Smooth muscle cell of the brain vasculature (primary cell): ENCODE results near the gene APOL4.
A peak's percentile ranks its signal among the peaks of the same experiment; 100 is the strongest.
"Not testable (repeated sequence)": the region's sequence is repeated elsewhere in the genome, so short reads cannot be mapped to it uniquely, and the experiment has no call there.

Source experiments
- DNase-seq: peaks from one replicate; pipeline ENCODE4 v3.0.0-alpha.2; 2012; ENCODE audit warnings: low read depth, low spot score

Gene APOL4

DNA sequence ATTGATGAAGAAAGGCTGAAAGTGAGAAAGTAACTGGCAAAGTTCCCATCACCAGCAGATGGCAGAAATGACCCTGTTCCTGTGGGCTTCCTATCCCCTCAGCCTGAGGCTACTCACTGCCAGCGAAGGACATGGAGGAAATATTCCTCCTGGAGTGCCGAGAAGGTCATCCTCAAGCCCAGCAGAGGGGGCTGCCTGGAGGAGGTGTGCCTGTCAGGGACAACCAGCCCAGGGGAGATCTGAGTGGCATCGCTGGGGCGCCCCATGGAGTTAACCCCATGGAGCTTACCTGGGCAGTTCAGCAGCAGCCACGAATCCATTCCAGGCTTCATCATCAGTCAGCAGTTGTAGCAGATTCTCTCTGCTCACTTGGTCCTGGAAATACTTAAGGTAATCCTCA lies 29.4 kb upstream of the APOL4 start:
- not testable (repeated sequence) for DNase-seq

DNA sequence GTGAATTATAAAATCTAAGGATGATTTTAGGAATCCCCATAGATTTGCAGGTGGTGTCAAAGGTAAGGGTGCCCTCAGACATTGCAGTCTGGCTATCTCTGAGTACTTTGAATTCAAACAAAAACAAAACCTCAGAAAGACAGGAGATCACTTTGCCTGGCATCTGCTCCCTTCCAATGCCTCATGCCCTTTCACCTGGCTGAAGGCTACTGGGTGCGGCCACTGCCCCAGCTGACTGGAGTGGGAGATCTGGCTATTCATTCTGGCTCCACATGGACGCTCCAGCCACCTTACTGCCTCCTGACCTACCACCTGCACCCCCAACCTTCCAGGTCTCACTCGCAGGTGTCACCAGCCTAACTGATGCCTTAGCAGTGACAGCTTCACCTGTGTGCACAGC lies 28.0 kb upstream of the APOL4 start:
- not testable (repeated sequence) for DNase-seq

DNA sequence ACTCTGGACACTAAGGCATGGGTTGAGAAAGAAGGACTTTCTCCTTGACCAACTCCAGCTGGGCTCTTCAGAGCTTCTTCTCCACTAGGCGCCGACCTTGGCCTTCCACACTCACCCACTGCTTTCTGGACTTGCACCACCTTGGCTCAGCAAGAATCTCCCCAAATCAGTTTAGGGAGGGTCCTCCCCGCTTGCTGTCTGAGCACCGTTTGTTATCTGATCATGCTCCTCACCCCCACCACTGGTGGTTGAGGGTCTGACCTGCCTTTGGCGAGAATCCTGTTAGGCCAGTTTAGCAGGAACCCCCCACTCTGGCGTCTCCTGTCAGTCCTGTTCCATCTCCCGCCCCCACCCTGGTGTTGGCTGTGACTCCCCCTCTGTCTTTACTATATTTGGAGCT lies 27.3 kb upstream of the APOL4 start:
- DNase-seq = no peak

DNA sequence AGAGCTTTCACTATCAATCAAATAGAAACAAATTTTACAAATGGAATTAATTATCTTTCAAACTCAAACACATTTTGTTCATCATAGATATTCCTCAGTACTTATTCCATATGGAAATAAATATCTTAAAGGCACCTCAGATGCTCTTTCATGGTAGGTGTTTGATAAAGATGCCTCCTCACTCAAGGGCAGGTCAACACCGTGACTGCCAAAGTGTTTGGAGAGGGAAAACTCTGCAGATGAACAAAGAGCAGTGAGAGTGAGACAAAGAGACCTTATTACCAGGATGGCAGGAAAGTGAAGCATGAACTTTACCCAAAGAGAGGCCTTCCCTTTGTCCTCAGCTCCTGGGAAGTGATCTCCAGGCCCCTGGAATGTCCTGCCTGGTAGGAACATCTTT lies 26.8 kb upstream of the APOL4 start:
- not testable (repeated sequence) for DNase-seq

GRCh38 chr22:36227806-36228205 lies 26.2 kb upstream of the APOL4 start:
- DNase-seq = no peak

DNA sequence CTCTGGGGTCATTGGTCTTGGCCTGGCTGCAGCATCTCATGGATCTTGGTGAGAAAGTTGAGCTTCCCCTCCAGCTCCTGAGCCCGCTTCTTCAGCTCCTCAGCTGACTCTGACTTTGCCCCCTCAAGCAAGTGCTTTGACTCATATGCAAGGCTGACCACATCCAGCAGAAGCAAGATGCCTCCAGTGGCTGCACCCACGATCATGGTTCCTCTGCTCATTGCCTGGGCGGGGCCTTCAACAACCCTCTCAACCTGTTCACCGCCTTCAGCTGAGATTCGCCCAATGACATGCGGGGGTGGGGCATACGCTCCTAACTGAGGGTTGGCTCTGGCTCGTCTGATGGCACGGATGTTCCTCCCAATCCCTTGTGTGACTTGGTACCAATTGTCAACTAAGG lies 25.8 kb upstream of the APOL4 start:
- no peak for DNase-seq

GRCh38 chr22:36226189-36226588 lies 24.6 kb upstream of the APOL4 start:
- no peak for DNase-seq

- no peak for DNase-seq
Observed at GRCh38 chr22:36225333-36225922, 23.8 kb upstream of the APOL4 start.

- DNase-seq = no peak
Observed at GRCh38 chr22:36224245-36224644, 22.6 kb upstream of the APOL4 start.

- no peak for DNase-seq
Observed at GRCh38 chr22:36223504-36223903, 21.9 kb upstream of the APOL4 start.

GRCh38 chr22:36222887-36223450 lies 21.4 kb upstream of the APOL4 start:
- DNase-seq = no peak

DNA sequence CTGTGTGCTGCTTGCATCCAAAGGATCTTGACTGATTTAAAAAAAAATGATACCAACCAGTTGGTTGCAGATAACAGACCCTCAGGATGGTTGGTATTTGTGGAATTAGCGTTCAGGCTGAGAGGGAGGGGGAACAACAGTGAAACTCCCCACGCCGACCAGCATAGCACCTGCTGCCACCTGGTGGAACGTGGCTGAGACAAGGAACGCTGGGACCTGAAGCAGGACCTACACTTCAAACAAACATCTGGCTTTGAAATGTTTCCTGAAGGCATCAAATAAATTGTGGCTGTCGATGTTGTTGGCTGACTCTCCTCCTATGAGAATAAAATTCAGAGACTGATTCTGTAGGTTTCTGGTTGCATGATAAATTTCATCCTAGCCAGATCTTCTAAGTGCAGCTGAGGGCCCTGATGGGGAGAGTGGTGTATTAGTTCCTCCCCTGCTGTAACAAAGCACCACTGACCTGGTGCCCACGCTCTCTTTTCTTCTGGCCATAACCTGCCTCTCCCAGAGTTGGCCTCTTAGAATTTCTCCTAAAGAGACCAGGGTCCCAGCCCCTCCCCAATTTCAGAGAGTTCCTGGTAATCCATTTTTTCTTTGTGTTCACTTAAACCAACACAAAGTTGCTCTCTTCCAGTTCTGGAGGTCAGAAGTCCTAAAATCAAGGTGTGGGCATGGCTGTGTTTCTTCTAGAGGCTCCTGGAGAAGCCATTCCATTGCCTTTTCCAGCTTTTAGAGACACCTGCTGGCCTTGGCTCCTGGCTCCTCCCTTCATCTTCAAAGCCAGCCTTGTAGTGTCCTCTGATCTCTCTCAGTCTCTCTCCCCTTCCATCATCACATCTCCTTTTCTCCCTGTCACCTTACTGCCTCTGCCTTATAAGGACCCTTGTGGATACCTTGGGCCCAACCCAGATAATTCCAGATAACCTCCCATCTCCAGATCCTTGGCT lies 20.5 kb upstream of the APOL4 start:
- no peak for DNase-seq

DNA sequence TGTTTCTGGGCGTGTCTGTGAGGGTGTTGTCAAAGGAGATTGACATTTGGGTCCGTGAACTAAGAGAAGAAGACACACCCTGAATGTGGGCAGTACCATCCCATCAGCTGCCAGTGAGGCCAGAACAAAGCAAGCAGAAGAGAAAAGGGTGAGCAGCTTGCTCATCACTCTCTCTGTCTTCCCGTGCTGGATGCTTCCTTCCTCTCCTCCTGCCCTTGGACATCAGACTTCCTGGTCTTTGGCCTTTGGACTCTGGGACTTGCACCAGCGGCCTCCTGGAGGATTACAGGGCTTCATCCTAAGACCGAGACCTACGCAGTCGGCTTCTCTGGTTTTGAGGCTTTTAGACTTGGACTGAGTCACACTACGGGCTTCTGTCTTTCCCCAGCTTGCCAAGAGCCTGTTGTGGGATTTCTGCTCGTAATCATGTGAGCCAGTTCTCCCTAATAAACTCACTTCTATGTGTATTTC lies 18.9 kb upstream of the APOL4 start:
- no peak for DNase-seq

DNA sequence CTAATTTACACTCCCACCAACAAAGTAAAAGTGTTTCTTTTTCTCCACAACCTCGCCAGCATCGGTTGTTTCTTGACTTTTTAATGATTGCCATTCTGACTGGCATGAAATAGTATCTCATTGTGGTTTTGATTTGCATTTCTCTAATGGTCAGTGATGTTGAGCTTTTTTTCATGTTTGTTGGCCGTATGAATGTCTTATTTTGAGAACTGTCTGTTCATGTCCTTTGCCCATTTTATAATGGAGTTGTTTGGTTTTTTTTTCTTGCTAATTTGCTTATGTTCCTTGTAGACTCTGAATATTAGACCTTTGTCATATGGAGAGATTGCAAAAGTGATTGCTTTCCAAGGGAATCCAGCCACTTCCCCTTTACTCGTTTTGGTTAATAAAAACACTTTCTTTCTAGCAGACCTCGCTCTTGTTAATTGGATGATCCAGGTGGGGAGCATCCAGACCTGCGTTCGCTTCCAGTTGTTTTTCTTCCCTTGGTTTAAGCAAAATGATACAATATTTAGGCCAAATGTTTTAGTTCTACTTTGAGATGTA lies 17.1 kb upstream of the APOL4 start:
- DNase-seq = no peak

DNA sequence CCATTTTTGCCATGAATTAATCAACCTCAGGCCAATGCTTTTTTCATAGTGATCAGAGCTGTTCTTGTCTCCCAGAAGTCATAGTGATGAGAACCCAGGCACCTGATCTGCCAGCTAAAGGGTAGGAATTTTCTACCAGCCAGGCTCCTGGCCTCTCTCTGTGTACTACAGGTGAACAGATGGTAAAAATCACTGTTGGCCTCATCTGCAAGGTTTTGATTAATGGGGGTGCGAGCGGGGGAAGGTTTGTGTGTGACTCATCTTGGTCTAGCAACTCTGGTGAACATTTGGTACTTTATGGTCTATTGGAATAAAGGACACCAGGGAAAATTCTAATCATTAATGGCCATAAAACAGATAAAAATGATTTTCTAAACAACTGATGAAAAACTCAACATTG lies 14.4 kb upstream of the APOL4 start:
- no peak for DNase-seq

DNA sequence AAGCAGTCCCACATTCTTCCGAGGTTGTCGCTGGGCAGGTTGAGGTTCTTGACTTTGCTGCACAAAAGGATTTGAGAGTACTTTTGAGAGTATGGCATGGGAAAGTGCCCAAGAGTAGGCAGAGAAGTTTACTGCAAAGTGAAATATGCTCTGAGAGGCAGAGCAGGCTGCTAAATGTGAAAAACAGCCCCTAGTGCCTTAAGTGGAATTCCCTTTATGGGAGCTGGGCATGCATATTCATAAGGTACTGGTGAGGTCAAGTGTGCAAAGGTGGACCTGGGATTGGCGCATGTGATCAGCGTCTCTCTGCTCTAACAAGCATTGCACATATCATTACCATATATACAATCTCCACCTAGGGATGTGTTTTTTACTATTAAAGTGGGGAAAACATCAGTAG lies 12.0 kb upstream of the APOL4 start:
- DNase-seq = no peak

GRCh38 chr22:36212901-36213300 lies 11.3 kb upstream of the APOL4 start:
- no peak for DNase-seq

- DNase-seq = peak; percentile 90
Observed at GRCh38 chr22:36211237-36211861, 9.7 kb upstream of the APOL4 start.

DNA sequence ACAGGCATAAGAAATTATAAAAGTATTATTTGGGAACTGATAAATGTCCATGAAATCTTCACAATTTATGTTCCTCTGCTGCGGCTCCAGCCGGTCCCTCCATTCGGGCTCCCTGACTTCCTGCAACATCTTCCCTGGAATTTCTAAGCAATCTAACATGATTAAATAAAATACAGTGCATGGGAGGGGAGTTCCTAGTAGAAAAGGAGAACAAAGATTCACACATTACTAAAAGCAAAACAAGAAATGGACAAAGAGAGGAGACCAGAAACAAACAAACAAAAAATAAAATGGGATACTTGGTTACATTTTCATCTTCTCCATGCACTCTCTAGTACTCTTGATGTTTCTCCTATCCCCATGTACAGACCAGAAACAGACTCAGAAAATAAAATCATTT lies 8.6 kb upstream of the APOL4 start:
- no peak for DNase-seq

DNA sequence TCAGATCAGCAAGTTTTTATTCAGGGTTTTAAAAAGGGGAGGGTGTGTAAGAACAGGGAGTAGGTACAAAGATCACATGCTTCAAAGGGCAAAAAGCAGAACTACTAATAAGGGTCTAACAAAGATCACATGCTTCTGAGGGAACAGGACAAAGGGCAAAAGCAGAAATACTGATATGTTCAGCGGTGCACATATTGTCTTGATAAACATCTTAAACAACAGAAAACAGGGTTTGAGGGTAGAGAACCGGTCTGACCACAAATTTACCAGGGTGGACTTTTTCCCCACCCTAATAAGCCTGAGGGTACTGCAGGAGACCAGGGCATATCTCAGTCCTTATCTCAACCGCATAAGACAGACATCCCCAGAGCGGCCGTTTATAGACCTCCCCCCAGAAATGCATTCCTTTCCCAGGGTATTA lies 7.9 kb upstream of the APOL4 start:
- DNase-seq = not testable (repeated sequence)

DNA sequence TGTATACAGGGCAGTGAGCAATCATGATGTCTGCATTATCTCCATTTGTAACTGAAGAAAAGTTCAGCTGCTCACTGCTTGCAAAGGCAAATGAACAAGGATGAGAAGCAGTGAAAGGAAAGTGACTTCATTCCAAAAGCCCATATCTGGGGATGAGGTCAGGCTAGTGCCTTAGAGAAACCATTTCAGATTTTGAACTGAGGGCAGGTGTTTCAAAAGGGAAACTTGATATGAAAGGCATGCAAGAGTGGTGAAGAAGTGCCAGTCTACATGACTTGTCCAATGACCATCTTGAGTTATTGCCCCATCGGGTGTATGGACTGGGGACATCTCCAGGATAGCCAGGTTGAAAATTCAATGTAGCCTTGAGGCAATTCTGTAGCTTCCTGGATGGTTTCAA lies 7.3 kb upstream of the APOL4 start:
- DNase-seq = no peak
